ENCODE results near the gene ARMC7. TPM values are rescaled to one million over a fixed set of nuclear protein-coding genes. Genes with fewer than 3 reads are reported as not detected.

The ARMC7 gene
- total and polyA plus RNA-seq, 12 donors = 3.7 to 13.8 (median 7.8) TPM

DNA sequence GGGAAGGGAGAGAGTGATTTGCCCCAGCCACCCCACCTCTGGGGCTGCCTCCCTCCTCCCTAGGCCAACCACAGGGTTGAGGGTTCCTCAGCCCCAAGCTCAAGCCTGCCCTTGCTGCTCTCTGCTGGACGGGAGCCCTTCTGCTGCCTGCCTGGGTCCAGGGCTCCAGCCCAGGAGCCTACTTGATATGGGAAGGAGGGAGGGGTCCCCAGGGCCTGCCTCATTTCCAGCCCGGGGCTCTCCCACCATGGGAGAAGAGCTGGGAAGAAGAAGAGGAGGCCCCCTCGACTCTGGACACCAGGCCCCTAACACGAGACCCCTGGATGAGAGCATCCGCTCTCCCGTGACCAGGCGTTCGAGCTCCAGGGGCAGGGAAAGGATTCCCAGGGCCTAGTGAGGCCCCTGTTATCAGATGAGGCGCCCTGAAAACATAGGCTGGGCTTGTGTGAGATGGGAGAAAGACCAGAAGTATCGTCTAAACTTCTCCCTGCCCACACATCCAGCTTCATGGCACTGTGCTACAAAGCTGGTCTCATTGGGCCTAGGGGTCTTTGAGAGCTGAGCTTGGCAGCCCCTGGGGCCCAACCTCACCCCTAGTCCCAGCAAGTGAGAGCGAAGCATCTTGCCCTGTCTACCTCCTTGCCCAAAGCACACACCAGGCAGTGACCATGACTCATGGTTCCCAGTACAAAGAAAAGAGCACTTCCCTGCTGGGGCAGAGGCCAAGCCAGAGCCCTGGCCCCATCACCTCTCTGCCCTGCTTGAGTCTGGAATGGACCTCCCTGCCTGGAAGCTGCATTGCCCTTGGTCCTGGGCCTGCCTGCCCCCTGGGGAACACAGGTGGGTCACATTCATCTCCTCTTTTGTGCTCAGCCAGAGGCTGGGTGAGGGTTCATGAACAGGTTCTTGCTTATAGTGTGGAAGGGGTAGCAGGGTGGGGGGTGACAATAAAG lies 21.0 kb upstream of the ARMC7 start:
- Histone ChIP-seq H3K4me3 (peak overlapping the region in 1 of 4 donors; percentile 38), H3K36me3 (replicated peaks in 1 of 2) (no peaks in the 10 kb centered on the region), H3K27me3 (no peaks in the 10 kb centered on the region), H3K4me1 (replicated peaks in 1 of 2) (peaks cover 0 to 19% of the 10 kb centered on the region in 2 donors), H3K27ac (peak overlapping the region in 3 of 5 donors; percentile 25 to 77 (median 72)), H3K9me3 (replicated peaks in 1 of 3) (no peaks in the 10 kb centered on the region)
- DNase-seq = no peak
- 80 to 97% (median 89%) methylated on average over 4 to 11 of the region's 11 CpGs for WGBS, 4 donors
- intact Hi-C loops (cut with DNase I) = no loop called here
- TF ChIP-seq CTCF (IDR thresholded peaks at IDR 0.05) (no peak), POLR2A (IDR thresholded peaks at IDR 0.05) (no peak)

GRCh38 chr17:75090871-75091854 lies 18.6 kb upstream of the ARMC7 start:
- 51 to 61% (median 56%) methylated on average over 11 to 19 of the region's 19 CpGs for WGBS, 4 donors
- H3K36me3 ChIP-seq (replicated peaks in 1 of 2) = no peaks in the 10 kb centered on the region
- H3K4me3 ChIP-seq = no peak overlapping the region
- H3K27ac ChIP-seq = peak overlapping the region in 1 of 5 donors; percentile 68
- peak in 2 of 7 donors; percentile 34 to 55 for DNase-seq
- H3K27me3 ChIP-seq = no peaks in the 10 kb centered on the region
- H3K4me1 ChIP-seq (replicated peaks in 1 of 2) = peaks cover 1 to 16% of the 10 kb centered on the region in 2 donors
- TF ChIP-seq POLR2A (IDR thresholded peaks at IDR 0.05) = no peak
- no peak for TF ChIP-seq CTCF (IDR thresholded peaks at IDR 0.05)
- H3K9me3 ChIP-seq (replicated peaks in 1 of 3) = no peaks in the 10 kb centered on the region
- intact Hi-C loops (cut with DNase I) = no loop called here

- intact Hi-C loops (cut with DNase I) = no loop called here
- DNase-seq = no peak
- H3K9me3 ChIP-seq (replicated peaks in 1 of 3) = no peaks in the 10 kb centered on the region
- H3K36me3 ChIP-seq (replicated peaks in 1 of 2) = no peaks in the 10 kb centered on the region
- peak overlapping the region in 1 of 5 donors; percentile 68 for H3K27ac ChIP-seq
- no peaks in the 10 kb centered on the region for H3K27me3 ChIP-seq
- H3K4me3 ChIP-seq = no peak overlapping the region
- peaks cover 6 to 20% of the 10 kb centered on the region in 2 donors for H3K4me1 ChIP-seq (replicated peaks in 1 of 2)
- 80 to 89% (median 82%) methylated on average over 10 of the region's 10 CpGs for WGBS, 4 donors
- no peak for TF ChIP-seq POLR2A (IDR thresholded peaks at IDR 0.05)
- TF ChIP-seq CTCF (IDR thresholded peaks at IDR 0.05) = no peak
Observed at GRCh38 chr17:75091855-75092327, 17.9 kb upstream of the ARMC7 start.
